ENCODE results near the gene PGP.

The PGP gene

GRCh38 chr16:2200313-2200712 is 14.3 kb downstream of the PGP start:
- Histone ChIP-seq H3K36me3 (no peaks in the 10 kb centered on the region), H3K4me3 (no peak overlapping the region), H3K9me3 (no peaks in the 10 kb centered on the region), H3K4me1 (peaks cover 0 to 22% (median 12%) of the 10 kb centered on the region in 4 donors), H3K27me3 (peaks cover 2 to 34% of the 10 kb centered on the region in 2 donors), H3K27ac (no peak overlapping the region)
- intact Hi-C loops (cut with DNase I; ENCODE audit: low total_unique reads): no loop called here
- TF ChIP-seq CTCF (IDR thresholded peaks at IDR 0.05): no peak
- no peak for DNase-seq

- no peak for DNase-seq
- Histone ChIP-seq H3K4me1 (peaks cover 0 to 23% (median 16%) of the 10 kb centered on the region in 4 donors), H3K9me3 (no peaks in the 10 kb centered on the region), H3K4me3 (no peak overlapping the region), H3K27ac (no peak overlapping the region), H3K36me3 (no peaks in the 10 kb centered on the region), H3K27me3 (peaks cover 2 to 41% of the 10 kb centered on the region in 2 donors)
- intact Hi-C loops (cut with DNase I; ENCODE audit: low total_unique reads): no loop called here
- TF ChIP-seq CTCF (IDR thresholded peaks at IDR 0.05): no peak
These were observed 15.0 kb downstream of the PGP start for GRCh38 chr16:2199621-2200139.

- DNase-seq: no peak
- no peak overlapping the region for H3K27ac ChIP-seq
- H3K9me3 ChIP-seq: no peaks in the 10 kb centered on the region
- no peak for TF ChIP-seq CTCF (IDR thresholded peaks at IDR 0.05)
- H3K27me3 ChIP-seq: peaks cover 2 to 46% of the 10 kb centered on the region in 2 donors
- intact Hi-C loops (cut with DNase I; ENCODE audit: low total_unique reads): no loop called here
- H3K36me3 ChIP-seq: no peaks in the 10 kb centered on the region
- H3K4me3 ChIP-seq: no peak overlapping the region
- H3K4me1 ChIP-seq: peaks cover 0 to 21% (median 16%) of the 10 kb centered on the region in 4 donors
These were observed 15.5 kb downstream of the PGP start for GRCh38 chr16:2199095-2199494.

- TF ChIP-seq CTCF (IDR thresholded peaks at IDR 0.05): no peak
- no peak overlapping the region for H3K27ac ChIP-seq
- H3K27me3 ChIP-seq: peaks cover 2 to 55% of the 10 kb centered on the region in 2 donors
- DNase-seq: no peak
- H3K4me1 ChIP-seq: peaks cover 0 to 21% (median 16%) of the 10 kb centered on the region in 4 donors
- no peak overlapping the region for H3K4me3 ChIP-seq
- intact Hi-C loops (cut with DNase I; ENCODE audit: low total_unique reads): no loop called here
- H3K9me3 ChIP-seq: no peaks in the 10 kb centered on the region
- no peaks in the 10 kb centered on the region for H3K36me3 ChIP-seq
These were observed 16.4 kb downstream of the PGP start for GRCh38 chr16:2198283-2198682.

- no peaks in the 10 kb centered on the region for H3K9me3 ChIP-seq
- DNase-seq: no peak
- no peak overlapping the region for H3K4me3 ChIP-seq
- H3K27me3 ChIP-seq: peaks cover 2 to 60% of the 10 kb centered on the region in 2 donors
- H3K36me3 ChIP-seq: no peaks in the 10 kb centered on the region
- no peak overlapping the region for H3K27ac ChIP-seq
- H3K4me1 ChIP-seq: peaks cover 0 to 21% (median 16%) of the 10 kb centered on the region in 4 donors
- TF ChIP-seq CTCF (IDR thresholded peaks at IDR 0.05): no peak
- intact Hi-C loops (cut with DNase I; ENCODE audit: low total_unique reads): no loop called here
These were observed 16.9 kb downstream of the PGP start for GRCh38 chr16:2197765-2198164.
